Stromal cell of bone marrow (primary cell): ENCODE measurements around the gene PDIA4.
"Not testable (repeated sequence)": the region's sequence is repeated elsewhere in the genome, so short reads cannot be mapped to it uniquely, and the experiment has no call there.

Experiments used
- DNase-seq: peaks from one replicate; pipeline ENCODE4 v3.0.0-alpha.2; 2012; ENCODE audit warnings: low read depth

Gene PDIA4

DNA sequence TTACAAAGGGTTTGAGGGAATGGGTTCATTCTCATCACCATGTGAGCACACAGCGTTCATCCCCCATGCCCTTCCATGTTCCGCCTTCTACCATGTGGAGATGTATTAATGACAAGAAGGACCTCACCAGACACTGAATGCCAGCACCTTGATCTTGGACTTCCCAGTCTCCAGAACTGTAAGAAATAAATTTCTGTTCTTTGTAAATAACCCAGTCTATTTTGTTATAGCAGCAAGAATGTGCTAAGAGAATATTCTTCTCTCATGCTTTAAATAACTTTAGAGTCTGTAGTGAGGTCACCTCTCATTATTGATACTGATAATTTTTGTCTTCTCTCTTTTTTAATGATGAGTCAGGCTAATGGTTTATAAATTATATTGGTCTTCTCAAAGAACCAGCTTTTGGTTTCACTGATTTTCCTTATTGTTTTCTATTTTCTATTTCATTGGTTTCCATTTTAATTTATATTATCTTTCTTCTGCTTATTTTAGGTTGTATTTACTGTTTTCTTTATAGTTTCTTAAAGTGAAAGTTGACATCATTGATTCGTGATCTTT is 3.1 kb upstream of the PDIA4 start:
- DNase-seq: no peak

DNA sequence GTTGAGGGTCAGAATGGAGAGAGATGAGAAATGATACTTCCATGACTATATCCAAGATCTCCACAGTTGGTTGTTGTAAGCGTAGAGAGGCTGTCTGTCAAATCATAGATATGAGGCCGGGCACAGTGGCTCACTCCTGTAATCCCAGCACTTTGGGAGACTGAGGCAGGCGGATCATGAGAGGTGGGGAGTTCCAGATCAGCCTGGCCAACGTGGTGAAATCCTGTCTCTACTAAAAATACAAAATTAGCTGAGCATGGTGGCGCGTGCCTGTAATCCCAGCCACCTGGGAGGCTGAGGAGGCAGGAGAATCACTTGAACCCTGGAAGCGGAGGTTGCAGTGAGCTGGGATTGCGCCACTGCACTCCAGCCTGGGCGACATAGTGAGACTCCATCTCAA is 2.1 kb upstream of the PDIA4 start:
- not testable (repeated sequence) for DNase-seq

DNA sequence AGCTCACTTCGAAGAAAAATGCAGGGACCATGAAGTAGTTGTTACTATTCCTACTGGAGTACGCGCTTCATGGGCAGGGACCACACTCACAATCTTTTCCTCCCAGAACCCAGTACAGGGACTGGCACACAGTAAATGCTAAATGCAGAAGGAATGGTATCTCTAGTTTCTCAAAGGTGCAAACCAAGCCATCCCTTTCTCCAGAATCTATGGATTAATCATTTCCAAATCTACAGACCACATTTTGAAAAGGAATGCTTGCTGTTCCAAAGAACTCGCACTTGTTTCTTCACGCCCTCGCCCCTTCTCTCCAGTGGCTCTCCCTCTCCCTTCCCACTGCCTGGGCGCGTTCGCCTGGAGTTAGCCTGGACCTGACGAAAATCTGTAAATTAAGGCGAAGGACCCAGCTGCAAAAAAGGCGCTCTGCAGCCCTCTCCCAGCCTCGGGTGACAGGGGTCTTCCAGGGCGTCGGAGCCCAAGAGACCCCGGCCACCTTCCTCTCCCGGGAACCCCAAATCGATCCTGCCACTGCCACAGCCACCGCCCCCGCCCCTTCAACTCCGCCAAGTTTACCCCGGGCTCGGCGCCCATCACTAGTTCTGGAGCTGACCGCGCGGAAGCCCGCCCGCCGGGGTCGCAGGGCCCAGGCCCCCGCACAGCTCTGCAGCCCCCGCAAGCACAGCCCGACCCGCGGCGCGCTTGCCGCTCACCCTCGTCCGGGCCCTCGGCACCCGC is 527 bp downstream of the PDIA4 start:
- DNase-seq: no peak

DNA sequence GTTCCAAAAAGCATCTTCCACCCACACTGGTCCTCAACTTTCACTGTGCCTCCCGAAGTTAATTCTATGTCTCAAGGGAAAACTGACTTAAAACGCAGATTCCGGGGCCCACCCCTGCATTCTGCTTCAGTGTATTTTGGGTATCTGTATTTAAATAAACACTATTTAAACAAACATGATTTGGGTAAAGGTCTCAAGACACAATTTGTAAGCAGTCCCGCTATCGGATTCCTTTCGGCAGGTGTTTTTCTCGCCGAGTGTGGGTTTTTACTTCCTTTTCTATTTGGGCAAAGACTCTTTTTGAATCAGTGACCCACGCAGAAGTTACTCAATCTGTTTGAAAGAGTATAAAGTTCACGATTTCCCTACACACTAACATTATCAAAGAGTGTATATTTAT is 1.2 kb downstream of the PDIA4 start:
- DNase-seq: no peak

DNA sequence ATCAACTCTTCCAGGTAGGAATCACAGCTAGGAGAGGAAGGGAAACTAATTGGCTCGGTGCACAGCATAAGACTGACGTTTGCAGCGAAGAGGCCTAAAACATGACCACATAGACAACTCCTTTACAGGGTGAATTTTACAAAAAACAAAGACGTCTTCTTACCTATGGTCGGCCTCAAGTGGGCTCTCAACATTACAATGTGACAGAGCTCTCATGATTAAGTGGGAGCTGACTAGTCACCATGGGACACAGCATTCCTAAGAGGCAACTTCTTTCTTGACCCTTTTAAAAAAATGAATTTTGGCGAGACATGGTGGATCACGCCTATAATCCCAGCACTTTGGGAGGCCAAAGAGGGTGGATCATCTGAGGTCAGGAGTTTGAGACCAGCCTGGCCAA is 4.6 kb downstream of the PDIA4 start:
- DNase-seq: no peak

DNA sequence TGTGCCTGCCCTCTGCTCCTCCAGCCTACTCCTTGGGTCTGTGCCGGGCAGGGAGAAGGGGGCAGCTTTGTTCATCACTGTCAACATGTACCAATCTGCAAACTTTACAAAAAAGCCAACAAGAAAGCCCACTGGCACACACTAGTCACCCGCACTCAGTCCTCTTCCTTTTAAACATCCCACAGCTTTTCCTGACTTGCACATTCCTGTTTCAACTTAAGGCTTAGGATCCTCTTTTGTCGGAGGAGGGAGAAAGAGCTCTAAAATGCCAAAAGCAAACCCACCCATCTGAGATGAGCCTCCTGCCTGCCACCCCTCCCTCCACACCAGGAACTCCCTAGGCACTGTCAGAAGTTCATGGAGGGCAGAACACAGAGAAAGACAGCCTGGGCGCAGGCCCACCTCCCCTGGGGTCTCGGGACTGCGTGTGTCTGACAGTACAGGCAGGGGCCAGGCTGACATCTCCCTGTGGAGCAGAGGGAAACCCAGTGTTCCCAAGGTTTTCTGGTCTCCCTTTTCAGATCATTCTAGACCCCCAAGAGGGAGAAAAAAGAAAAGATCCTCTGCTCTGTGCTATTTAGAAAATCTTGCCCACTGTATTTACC is 5.4 kb downstream of the PDIA4 start:
- no peak for DNase-seq

DNA sequence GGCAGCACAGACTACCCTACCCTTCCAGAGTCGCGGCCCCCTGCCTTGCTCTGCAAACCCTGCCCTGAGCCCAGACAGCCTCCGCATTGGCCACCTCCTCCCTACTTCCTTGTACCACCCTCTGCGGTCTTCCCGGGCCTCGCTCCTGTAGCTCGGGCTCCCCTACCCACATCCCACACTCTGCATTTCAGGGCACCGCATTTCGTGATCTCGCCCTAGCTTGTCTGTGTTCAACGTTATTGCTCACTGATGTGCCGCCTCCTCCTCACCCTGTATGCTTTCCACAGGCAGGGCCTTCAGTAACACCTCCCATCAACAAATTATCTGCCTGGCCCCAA is 6.6 kb downstream of the PDIA4 start:
- no peak for DNase-seq

DNA sequence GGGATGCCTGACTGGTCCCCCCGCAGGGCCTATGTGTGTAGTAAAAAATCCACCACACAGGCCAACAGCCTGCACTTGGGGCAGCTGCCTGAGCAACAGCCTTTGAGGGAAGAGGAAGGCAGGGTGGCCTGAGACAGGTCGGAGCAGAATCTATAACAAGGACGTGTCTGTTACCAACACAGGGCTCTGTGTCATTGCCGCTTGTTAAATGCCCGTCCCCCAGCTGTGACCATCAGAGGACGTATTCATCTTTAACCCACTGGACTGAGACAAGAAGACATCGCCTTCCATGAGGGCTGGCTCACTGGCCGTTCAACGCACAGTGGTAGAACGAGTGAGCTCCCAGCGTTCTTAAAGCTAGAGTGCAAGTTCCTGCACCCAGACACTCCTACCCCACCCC is 7.8 kb downstream of the PDIA4 start:
- DNase-seq: no peak

DNA sequence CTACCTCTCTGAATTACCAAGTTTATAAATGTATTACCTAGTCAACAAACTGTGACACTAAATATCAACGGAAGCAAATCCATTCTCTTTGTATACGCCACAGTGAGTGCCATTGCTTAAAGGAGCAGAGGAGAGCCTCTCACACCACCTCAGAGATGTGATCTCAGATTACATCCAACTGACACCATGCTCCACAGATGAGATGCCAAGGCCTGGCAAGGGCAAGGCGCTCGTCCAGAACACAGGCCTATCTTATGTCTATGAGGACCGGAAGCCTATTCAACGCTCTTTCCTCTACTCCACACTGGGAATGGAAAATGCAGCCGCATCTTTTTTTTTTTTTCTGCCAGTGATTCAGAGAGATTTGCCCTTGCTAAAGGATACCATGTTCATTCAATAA is 11.4 kb downstream of the PDIA4 start:
- no peak for DNase-seq

DNA sequence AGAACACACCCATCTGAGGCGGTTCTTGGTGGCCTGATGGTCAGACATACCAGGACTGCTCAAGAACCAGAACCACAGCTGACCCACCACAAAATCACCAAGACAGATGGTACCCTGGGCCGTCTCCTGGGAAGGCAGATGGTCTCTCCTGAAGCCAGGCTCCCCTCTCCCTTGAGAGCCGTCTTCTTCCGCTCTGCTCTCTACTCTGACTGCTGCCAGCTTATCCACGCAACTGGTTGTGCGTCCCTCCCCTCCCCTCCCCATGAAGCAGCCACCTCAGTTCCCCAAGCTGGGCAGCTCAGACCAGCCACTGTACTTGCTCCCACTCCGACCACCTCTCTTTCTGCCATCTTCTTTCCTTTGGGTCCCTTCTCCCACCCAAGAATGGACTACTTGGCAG is 14.0 kb downstream of the PDIA4 start:
- DNase-seq: no peak

DNA sequence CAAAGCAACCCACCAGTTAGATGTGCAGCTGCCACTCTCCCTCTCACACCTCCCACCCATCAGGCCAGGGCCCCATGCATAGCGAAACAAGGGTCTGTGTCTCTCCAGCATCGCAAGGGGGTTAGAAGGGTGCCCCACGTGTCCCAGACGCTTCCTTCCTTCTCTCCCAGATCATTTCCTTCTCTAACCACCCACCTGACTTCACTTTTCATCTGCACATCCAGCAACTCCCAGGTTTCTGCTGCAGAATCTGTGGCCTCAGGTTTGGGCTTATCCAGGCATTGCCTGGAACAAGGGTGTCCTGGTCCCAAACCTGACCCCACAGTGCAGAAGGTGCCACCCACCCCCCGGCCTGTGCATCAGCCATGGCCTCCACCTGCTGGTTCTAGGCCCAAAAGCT is 14.4 kb downstream of the PDIA4 start:
- DNase-seq: no peak

DNA sequence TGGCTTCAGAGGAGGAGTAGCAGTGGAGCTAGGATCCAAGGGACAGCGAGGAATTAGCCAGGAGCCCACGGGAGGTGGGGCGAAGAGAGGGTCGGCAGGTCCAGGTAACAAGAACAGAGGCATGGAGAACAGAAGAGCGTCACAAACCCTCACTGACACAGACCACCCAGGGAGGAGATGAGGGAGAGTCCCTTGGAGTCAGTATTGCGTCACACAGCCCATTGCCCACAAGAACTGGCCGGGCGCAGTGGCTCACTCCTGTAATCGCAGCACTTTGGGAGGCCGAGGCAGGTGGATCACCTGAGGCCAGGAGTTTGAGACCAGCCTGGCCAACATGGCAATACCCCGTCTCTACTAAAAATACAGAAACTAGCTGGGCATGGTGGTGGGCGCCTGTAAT is 15.6 kb downstream of the PDIA4 start:
- not testable (repeated sequence) for DNase-seq

DNA sequence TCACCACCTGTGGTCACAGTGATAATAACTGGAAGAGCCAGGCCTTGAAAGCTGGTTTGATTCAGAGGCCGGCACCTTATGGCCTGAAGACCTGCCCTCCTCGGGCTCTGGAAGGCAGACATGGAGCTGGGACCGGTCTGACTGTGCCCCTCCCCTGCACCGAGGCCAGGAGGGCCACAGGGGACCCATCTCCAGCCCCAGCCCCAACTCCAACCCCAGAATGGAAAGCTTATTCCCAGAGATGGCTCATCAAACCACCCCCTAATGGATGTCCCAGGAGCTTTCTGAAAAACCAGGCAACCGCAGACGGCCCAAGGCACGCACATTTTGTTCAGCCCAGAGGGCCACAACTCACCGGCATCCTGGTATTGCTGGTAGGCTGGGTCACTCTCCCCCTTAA is 16.8 kb downstream of the PDIA4 start:
- no peak for DNase-seq

DNA sequence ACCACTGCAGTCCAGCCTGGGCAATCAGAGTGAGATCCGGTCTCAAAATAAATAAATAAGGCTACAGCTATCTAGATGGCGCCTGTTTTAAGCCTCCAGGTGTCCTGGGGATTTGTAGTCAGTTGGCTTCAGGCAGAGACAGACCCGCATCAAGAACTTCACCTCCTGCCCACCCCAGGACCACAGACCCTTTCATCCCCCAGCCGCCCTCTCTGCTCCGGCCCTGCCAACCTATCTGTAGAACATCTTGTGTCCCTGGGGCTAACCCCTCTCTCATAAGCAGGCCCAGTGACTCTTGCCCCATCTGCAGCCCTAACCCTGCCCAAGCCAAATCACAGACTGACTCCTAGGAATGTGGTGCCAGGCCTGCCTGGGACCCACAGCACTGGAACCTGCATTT is 17.9 kb downstream of the PDIA4 start:
- DNase-seq: no peak

DNA sequence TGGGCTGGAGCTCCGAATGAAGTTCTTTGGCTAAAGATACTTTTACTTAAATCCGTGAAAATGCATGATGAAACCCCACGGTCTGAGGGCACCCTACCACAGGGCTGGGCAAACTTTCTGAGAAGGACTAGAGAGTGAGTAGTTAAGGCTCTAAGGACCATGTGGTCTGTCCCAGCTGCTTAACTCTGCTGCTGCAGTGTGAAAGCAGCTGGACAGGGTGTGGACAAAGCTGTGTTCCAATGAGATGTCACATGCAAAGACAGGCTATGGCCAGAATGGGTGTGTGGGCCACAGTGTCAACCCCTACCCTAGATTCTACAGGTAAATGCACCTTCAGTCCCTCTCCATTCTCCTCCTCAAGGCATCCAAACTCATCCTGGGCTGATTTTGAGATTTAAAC is 18.8 kb downstream of the PDIA4 start:
- no peak for DNase-seq

DNA sequence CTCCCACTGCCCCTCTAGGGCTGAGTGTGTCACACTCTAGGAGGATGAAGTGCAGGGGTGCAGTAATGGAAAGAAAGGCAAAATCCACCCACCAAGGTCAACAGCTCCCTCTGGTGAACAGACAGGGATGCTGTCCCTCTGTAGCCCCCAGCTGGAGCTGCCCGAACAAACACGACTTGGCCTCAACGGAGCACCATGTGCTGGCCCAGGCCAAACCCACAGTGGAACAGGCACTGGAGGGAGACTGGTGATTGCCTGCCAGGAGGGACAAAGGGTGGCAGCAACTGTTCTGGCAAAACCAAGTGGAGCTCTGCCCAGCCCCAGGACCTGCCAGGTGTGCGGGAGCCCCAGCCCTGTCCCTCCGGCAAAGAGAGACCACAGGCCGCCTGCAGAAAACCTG is 20.7 kb downstream of the PDIA4 start:
- no peak for DNase-seq

DNA sequence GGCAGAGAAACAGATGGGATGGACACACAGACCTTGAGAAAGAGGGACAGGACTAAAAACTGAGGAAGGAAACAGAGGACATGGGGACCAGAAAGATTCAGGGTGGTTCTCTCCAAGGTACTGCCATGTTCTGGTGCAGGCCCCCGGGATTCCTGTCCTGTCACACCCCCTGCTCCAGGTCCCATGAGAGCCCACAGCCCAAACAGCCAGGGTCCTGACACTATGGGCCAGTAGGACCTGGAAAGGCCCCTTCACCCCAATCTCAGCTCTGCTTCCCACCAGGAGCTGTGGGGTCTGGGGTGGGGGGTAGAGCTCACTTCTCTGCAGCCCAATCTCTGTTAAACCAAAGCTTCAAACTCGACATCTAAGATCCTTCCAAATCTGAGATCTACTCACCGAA is 21.2 kb downstream of the PDIA4 start:
- DNase-seq: no peak

DNA sequence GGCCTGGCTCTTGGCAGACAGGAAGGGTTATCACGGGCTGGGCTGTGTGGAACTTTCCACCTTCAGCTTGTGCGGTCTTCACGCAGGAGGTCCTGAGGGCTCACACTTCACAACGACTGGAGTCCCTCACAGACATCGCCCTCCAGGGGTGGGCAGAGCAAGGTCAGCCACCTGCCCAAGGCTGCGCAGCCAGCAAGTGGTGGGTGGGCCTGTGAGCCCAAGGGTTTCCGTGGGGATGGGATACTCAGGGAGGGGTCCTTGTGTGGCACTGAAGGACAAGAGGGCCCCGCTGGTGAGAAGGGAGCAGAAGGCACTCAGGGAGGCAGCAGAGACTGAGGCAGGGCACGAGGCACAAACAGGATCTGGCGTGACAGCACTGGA is 22.0 kb downstream of the PDIA4 start:
- DNase-seq: no peak

DNA sequence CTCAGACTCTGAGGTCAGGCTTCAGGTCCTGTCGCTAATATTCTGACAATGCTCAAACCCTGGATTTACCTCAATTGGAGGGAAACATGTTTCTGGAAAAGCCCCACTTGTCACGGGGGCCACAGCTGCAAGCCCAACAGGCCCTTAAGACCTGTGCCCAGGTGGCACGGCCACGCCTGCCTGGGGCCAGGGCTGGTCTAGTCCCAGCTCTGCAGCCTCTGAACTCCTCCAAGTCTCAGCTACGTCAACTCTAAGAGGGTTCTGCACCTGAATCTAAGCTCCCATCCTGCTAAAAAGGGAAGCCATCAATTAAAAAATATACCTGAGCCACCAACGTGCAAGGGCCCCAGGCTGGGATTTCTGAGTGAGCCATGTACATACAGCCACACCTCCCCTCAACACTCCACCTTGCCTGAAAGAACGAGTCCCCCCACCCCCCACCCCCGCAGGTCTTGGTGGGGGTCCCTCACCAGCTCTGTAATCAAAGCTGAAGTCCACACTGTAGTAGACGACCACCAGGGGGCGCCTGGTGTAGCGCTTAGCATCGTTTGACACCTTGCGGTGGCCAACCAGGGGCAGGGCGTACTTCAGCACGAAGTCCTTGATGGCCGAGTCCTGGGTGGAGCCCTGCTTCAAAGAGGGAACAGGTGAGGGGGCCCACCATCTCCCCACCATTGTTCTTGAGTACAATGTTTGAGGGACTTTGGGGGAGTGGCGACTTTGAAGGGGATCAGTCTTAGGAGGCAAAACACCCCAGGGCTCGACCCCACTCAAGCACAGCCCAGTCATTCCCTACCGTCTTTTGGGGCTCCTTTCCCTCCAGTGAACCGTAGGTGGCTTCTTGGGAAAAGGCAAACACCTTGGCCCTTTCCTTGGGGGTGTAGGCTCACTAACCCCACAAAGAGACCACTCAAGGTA is 22.6 kb downstream of the PDIA4 start:
- peak; percentile 28 for DNase-seq

DNA sequence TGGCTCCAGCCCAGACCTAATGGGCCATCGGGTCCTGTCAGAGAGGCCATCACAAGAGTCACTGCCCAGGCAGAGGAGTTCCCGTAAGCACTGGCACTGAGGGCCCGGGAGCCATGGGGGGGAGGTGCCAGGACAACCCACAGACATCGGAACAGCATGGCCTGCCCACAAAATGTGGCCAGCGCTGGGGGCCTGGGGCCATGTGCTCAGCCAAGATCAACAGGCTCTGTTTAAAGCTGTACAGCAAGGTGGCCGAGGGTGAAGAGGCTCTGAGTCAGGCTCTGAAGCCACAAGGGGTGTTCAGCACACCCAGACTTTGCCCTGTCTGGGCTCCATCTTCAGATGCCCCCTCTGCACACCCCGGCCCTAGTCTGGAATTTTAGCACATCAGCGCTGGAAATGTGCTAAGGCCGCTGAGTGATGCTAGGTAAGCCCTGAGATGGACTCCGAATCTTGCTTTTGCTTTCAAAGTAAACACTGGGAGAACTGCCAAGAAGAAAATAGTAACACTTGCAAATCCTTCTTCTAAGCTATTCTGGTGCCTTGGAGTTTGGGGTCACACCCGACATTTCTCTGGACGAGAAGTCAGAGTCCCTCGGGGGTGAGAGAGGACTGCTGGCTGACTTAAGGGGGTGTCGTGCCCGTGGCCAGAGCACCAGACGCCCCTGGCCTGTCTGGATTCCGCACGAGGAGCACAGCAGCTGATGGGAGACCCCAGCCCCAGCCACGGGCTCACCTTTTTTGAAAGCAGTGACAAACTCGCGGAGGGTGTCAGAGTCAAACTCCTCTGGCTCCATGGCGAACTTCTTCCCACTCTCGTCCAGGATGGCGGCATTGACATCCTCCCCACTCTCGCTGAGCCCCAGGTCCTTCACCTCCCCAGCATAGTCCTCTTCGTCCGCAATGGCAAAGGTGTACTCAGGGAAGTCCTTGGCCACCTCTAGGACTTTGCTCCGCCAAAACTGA is 23.6 kb downstream of the PDIA4 start:
- no peak for DNase-seq

DNA sequence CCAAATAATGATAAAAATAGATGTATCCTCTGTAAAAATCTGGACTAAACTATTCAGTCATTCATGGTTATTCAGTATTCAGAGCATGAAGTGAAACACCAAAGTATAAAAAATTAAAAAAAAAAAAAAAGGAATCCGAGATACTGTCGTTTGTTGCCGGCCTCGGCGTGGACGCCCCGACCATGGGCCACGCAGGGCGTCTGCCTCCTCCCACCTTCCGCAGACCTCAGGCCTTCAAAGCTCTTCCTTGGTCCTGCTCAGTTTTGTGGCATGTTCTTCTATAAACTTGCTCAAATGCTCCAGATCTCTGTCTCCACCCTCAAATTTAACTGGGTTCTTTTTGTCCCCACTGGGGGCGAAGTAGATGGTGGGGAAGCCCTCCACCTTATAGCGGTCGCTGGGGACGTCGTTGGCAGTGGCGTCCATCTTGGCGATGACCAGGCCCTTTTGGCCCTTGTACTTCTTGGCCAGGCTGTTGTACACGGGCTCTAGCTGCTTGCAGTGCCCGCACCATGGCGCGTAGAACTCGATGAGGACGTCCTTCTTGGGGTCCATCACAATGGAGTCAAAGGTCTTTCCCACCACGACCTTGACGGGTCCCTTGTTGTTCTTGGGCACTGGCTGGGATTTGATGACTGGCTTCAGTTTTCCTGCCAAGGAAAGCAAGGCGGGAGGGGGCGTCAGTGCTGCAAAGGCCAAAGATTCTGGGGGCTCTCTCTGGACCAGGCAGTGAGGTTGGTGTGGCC is 24.6 kb downstream of the PDIA4 start:
- no peak for DNase-seq
